H54 (cell line): ENCODE results near the gene GMPR2.

Experiments used
- DNase-seq: peaks from one replicate; pipeline ENCODE4 v3.0.0; 2011; ENCODE audit warnings: low spot score, mixed read lengths; ENCODE audit not compliant: insufficient read length
- FAIRE-seq: peaks from 3 replicates; lab custom pipeline; 2011; peaks lifted over from hg19 to GRCh38; lab: Jason Lieb, UNC
- POLR2A ChIP-seq: IDR thresholded peaks from 2 replicates; pipeline ENCODE4 v1.6.1; 2011; ENCODE audit warnings: low read depth, mild to moderate bottlenecking, low read length

Gene GMPR2

DNA sequence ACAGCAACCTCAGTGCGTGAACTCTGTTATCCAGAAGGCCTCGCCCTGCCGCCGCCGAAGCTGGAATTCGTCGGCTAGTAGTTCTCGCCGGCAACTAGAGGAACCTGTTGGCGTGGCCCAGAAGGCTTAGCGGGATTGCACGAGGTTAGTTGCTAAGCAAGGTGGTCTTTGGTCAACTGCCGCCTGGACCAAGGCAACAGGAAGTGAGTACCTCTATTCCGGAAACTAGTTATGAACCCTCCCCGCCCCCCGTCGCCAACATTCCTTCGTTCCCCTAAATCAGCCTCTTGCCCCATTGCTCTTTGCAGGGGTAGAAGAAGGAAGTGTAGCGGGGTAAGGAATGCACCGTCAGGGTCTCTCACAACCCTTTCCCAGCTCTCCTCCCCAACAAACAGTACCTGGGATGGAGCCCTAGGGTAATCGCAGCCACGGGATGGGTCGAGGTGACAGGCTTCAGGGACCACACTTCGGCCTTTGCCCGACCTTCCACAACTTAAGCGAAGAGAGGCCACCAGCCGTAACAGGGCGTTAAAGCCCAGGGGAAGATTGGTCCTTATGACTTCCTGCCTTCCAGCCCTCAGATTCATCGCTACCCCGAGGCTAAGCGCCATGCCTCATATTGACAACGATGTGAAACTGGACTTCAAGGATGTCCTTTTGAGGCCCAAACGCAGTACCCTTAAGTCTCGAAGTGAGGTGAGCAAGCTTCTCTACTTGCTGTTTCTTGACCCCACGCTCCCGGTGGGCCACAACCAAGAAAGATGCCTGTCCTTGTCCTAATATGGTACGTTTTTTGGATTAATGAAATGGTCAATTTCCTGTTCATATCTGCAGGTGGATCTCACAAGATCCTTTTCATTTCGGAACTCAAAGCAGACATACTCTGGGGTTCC, at the start of gene GMPR2:
Gene GMPR2, plus strand, starts transcription at position 285 of the 893 bp plus-strand sequence. Its CDS starts 325 bp downstream, at position 610.
- TF ChIP-seq POLR2A = 0 out of 2 replicates have a peak, but pooled peaks have one; percentile 5
- no peak for DNase-seq
- no peak for FAIRE-seq

DNA sequence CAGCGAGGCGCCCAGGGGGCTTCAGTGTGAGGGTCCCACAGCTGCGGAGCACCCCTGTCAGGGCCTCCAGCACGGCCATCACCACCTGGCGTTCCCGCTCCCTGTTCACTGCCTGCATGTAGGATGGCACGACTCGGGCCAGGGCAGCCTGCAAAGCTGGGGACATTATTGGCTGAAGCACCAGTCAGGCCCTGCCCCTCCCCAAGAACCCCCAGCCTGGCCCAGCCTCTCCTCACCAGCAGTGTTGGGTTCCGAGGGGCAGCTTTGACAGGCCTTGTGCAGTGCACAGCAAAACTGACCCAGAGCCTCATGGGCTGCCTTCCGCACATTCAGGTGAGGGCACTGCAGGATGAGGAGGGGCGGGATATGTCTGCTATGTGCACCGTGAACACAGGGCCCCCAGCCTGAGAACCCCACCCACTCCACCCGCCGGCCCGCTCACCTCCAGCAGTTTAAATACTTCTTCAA, 49.7 kb upstream of the GMPR2 start:
- no peak for TF ChIP-seq POLR2A
- FAIRE-seq (no peak), DNase-seq (no peak)

DNA sequence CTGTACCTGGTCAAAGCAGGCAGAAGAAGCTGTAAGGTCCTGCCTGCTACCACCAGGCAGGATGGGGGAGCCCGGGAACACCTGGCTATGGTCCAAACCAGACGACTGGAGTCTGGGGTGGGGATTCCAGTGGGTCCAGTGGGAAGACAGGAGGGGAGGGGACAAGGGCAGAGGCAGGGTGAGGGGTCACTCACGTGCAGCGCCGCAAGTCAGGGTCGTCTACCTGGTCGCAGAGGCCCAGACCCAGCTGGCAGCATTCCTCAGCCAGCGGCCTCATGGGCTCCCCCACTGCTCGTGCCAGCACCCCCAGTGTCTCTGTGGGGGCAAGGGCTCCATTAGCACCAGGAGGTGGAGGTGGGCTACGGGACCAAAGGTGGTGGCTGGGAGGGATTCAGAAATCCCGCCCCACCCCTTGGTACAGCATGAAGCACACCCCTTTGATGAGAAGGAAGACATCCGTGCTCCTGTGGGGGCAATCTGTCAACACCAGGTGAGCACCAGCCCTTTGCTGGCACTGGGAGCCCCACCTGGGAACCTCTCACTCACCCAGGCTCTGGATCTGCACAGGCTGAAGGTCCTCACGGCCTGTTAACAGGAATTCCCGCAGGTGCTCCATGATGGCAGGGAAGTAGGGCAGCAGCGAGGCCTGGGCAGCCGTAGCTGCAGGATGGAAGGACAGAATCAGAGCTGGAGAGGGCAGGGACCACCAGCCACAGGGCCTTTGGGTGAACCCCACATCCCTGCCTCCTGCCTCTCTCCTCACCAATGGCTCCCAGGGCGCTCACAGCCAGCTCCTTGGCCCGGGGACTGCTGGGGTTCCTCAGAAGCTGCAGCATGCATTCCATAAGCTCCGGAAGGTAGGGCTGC, 48.4 kb upstream of the GMPR2 start:
- no peak for FAIRE-seq
- TF ChIP-seq POLR2A = no peak
- no peak for DNase-seq

DNA sequence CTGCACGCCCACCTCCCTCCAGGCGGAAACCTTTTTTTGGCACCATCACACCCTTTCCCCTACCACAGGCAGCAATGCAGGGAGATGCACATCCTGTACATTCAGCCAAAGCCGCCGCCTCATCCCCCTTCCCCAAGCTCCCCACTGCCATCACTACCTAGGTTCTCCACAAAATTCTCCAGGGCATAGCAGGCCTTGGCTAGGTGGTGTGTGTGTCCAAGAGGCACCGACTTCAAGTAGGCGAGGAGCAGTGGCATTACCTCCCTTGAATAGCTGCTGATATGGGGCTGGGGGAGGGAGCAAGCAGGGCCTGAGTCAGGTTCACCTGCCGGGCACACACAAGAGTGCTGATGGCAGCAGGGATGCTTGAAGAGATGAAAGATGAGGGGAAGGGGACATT, 47.7 kb upstream of the GMPR2 start:
- FAIRE-seq = no peak
- TF ChIP-seq POLR2A = no peak

DNA sequence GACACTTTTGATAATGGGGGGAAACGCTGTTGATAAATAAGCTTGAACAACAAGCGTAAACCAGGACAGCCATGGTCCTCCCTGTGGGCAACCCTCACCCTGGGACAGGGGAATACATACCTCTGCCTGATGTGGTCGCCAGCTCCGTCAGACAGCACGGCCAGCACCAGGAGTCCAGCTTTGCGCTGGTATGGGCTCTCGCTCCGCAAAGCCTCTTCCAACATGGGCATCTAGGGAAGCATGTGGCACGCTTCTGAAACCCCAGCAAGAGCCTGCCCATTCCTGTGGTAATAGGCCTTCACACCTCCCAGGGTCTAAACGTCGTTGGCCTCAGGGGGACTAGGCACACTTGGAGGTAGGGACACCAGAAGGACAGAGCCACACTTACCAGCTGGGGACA, 47.0 kb upstream of the GMPR2 start:
- no peak for FAIRE-seq
- no peak for DNase-seq
- TF ChIP-seq POLR2A = no peak

More for the DNA sequence above, 47.7 kb upstream of the GMPR2 start:
- no peak for DNase-seq

DNA sequence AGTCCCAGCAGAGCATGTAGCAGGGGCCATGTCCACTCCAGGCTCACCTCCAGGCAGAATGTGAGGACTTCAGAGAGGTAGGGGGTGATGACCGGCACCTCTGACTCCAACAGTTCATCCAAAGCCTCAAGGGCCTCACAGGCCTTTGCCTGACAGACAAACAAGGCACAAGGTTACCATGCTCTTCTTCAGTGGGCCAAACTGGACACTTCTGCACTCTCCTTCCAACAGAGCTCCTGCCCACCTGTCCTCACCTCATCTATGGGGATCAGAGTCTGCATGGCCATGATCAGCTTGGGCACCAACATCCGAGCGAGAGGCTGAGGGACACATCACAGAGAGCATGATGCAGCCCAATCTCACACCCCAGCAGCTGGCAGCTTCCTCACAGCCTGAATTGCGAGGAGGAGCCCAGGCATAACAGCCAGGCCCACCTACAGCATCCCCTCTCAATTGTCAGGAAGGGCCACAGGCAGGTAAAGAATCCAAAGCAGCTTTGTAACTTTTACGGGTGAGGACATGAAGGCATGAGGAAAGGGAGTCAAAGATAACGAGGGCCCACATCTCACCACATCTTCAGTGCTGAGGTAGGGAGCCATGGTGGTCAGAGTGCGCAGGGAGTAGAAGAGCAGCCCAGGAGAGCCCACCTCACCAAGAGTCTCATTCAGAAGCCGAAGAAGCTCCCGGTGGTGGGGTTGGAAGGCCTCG, 45.7 kb upstream of the GMPR2 start:
- FAIRE-seq = no peak
- no peak for TF ChIP-seq POLR2A
- no peak for DNase-seq

DNA sequence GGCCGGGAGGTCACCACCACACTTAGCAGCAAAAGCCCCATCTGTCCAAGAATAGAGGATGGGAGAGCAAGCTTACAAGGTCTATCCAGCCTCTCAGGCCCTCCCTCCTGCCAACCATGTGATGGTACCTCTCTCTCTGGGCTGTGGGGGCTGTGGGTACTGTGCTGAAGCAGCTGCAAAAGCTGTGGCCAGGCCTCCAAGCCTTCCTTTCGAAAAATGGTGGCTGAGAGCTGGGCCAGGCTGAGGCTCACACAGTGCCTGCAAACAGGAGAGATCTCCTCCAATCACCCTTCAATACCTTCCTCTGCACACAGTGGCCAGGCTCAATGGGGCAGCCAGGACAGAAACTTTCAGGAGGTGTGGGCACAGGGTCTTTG, 45.2 kb upstream of the GMPR2 start:
- DNase-seq (no peak), FAIRE-seq (no peak)
- TF ChIP-seq POLR2A = no peak

DNA sequence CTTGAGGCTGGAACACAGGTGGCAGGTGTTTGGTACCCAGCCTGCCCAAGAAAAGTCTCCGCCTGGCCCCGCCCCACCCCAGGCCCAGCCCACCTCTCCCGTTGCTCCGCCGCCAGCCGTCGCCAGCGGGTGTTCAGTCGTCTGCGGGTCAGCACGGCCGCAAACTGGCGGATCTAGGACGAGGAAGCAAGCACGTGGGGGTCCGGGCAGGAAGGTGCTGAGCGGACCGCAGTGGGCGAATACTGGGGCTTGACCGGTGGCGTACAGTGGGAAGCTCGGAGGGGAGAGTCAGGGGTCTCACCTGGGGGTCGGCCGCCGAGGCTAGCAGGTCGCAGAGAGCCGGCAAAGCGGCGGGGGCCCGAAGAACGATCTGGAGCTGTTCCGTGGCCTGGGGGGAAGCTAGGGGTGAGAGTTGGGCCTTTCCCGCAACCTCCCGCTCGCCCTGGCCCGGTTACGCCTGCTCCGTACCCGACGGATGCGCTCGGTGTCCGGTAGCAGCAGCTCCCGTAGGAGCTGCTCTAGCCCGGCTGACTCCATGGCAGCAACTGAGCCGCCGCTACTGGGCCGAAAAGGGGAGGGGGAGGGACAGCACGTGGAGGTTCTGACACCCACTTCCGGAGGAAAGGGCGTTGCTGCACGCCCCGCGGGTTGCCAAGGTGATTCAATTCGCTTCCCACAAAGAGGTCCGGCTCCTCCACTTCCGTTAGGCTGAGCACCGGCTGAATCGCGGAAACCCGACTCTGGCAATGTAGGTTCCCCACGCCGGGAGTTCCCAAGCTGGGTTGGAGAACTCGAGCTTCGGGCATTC, 44.3 kb upstream of the GMPR2 start, which contains the start of gene IPO4:
Gene IPO4, minus strand, starts transcription at position 566 of the 808 bp plus-strand sequence. Its CDS starts 29 bp downstream, at position 537.
- FAIRE-seq (peak; percentile 62), DNase-seq (peak; percentile 85)
- TF ChIP-seq POLR2A = peak; percentile 65

DNA sequence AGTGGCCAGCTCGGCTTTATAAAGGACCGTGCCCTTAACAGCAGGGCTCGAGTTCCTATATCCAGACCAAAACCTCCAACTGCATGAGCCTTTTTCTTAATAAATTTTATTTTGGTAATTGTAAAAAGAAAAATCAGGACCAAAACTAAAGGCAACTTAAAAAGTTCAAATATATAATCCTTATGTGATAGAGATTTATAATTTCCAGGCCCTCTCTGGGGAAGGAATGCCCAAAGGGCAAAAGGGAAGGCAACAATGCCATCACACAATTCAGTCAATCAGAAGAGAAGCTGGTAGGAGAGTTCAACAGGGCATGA, 43.7 kb upstream of the GMPR2 start:
- no peak for FAIRE-seq
- DNase-seq = no peak
- TF ChIP-seq POLR2A = no peak

DNA sequence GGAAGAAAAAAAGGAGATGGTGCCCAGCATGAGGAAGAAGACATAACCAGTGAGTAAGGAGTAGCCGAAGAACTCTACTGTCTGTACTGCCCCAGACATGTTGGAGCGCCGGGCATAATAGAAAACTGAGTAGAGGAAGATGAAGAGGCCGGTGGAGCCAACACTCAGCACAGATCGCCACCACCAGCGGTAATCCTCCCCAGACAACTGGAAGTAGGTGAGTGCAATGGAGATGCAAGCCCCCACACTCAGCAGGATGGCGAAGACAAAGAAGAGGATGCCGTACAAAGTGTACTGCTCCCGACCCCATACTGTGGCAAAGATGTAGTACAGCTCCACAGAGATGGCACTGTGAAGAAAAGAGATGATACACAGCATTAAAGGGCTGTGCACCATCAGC, 43.3 kb upstream of the GMPR2 start:
- FAIRE-seq (no peak), DNase-seq (no peak)
- no peak for TF ChIP-seq POLR2A

DNA sequence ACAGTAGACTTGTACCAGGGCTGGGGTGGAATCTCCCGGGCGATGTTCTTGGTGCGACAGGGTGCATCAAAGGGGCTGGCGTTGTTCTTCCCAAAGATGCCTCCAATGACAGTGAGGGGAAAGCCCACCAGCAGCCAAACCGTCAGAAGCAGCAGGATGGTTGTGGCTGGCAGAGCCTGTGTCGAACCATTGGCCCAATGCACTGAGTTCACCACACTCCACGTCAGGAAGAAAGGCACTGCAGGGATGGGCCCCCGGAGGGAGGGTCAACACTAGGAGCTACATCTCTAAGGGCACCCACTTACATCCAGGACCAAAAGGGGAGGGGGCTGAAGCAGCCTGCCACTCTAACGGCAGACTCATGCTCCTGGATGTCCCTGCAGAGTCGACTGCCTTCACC, 42.3 kb upstream of the GMPR2 start:
- DNase-seq (no peak), FAIRE-seq (no peak)
- TF ChIP-seq POLR2A = no peak

DNA sequence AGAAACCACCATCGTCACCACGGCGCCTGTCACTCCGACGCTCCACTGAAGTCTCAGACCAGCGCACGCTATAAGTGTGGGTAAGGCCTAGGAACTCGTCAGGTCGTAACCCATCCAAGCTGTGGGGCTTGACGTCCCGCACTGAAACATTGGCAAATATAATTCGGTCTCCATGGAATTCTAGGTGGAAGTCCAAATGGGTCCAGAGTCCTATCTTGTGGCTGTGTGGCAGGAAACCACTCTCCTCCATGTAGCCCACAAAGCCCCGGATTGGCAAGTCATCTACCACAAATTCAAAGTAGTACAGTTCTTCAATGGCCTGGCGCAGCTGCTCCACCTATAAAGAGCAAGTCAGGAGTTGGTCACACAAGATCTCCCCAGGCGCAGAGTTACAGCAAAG, 39.8 kb upstream of the GMPR2 start:
- no peak for DNase-seq
- no peak for TF ChIP-seq POLR2A
- no peak for FAIRE-seq
